IMR-90 (cell line): ENCODE data around the gene RPTOR. TPM values are rescaled to one million over a fixed set of nuclear protein-coding genes. Genes with fewer than 3 reads are reported as not detected.
A peak's percentile ranks its signal among the peaks of the same experiment; 100 is the strongest.

Source experiments
- BHLHE40 ChIP-seq: fragments of 150-350 bp; IDR thresholded peaks from 2 replicates; pipeline ENCODE4 v1.6.1; 2016; ENCODE audit warnings: mild to moderate bottlenecking, low read depth, low read length
- CEBPB ChIP-seq: IDR thresholded peaks from 2 replicates; pipeline ENCODE4 v1.6.1; 2012; ENCODE audit warnings: low read depth, low read length, improper control_type of control experiment
- POLR2A ChIP-seq: IDR thresholded peaks from 2 replicates; pipeline ENCODE4 v1.6.1; 2012; ENCODE audit warnings: mild to moderate bottlenecking, low read depth, low read length
- polyA plus RNA-seq, 3 experiments: library from polyadenylated mRNA; depleted of rRNA; stranded (reverse); fragments of >200 nt; gene quantifications; 2 replicates each; pipeline ENCODE4 v1.2.3, GENCODE V29; 2012; ENCODE audit warnings: low replicate concordance in 1 of 3
- total RNA-seq: library from RNA; depleted of rRNA; stranded (reverse); fragments of >200 nt; gene quantifications from 2 replicates; pipeline ENCODE4 v1.2.3, GENCODE V29; 2012
- TF ChIP-seq, protein P1 (sequence below): conservative IDR thresholded peaks from 2 replicates; pipeline ENCODE4 v1.5.1; 2012; ENCODE audit warnings: mild to moderate bottlenecking, low read depth, low read length, improper control_type of control experiment

Gene RPTOR
- total and polyA plus RNA-seq, 2 of the 4 experiments (the other 2 are of a cell fraction): 10.8 to 14.7 TPM

DNA sequence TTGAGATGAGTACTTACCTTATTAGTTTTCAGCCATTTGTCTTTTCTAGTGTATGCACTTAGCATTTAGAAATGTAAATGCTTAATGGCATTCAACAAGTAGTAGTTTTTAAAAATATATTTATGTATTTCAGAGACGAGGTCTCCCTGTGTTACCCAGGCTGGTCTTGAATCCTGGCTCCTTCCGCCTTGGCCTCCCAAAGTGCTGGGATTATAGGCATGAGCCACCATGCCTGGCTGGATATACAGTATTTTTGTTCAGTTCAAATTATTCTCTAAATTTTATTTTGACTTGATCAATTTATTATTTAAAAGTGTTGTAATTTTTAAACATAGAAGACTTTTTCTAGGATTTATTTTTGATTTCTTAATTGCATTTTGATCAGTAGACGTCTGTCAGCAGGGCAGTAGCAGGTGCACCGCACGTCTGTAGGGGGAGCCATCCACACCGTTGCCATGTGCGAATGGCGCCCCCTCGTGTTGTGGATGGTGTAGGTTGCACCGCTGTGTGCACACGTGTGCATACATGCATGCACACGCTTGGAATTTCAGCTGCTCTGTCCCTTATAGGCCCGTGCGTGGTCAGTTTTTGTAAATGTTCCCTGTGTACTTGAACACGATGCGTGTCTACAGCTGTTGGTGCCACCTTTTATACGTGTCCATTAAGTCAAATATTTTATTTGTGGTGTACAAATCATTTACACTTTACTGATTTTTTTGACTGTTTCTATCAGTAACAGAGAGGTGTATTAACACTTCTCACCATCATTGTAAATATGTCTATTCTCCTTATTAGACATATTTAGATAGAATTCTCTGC lies 30.6 kb downstream of the RPTOR start (continued):
- TF ChIP-seq, protein P1, sequence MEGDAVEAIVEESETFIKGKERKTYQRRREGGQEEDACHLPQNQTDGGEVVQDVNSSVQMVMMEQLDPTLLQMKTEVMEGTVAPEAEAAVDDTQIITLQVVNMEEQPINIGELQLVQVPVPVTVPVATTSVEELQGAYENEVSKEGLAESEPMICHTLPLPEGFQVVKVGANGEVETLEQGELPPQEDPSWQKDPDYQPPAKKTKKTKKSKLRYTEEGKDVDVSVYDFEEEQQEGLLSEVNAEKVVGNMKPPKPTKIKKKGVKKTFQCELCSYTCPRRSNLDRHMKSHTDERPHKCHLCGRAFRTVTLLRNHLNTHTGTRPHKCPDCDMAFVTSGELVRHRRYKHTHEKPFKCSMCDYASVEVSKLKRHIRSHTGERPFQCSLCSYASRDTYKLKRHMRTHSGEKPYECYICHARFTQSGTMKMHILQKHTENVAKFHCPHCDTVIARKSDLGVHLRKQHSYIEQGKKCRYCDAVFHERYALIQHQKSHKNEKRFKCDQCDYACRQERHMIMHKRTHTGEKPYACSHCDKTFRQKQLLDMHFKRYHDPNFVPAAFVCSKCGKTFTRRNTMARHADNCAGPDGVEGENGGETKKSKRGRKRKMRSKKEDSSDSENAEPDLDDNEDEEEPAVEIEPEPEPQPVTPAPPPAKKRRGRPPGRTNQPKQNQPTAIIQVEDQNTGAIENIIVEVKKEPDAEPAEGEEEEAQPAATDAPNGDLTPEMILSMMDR: peak; percentile 100; the same call in 1 of the 2 replicates
- TF ChIP-seq CEBPB: 0 out of 2 replicates have a peak, but pooled peaks have one; percentile 11
- TF ChIP-seq BHLHE40: peak; percentile 80
- peak; percentile 69; the same call in 1 of the 2 replicates for TF ChIP-seq POLR2A
